IMR-90 (cell line): Measurements from ENCODE around the gene CDH13. TPM values are rescaled to one million over a fixed set of nuclear protein-coding genes. Genes with fewer than 3 reads are reported as not detected.
A peak's percentile ranks its signal among the peaks of the same experiment; 100 is the strongest.

Experiments
- ATAC-seq: fragments of 200-7000 bp; cut with Tn5 transposase; 2 replicates; pipeline ENCODE4 v1.9.1; 2020; ENCODE audit warnings: low read depth, mild to moderate bottlenecking, moderate library complexity
- BruUV-seq: library from RNA; stranded (reverse); fragments of 400-500 nt; replicated peaks from 2 replicates; lab custom pipeline; 2021; lab: Mats Ljungman, UMichigan
- CTCF ChIA-PET: fragments of 300-600 bp; formaldehyde crosslinking; extraction: SDS; loops from one replicate; lab custom pipeline; 2021; ENCODE audit warnings: antibody characterized with exemption; lab: Yijun Ruan, JAX
- POLR2A ChIA-PET: fragments of 300-600 bp; sonication (Branson Sonifier 250); formaldehyde crosslinking; loops from one replicate; lab custom pipeline; 2022; ENCODE audit warnings: antibody characterized with exemption; ENCODE audit not compliant: unreplicated experiment; lab: Charles Lee
- DNase-seq: peaks from one replicate; pipeline ENCODE4 v3.0.0; 2013
- H2AFZ ChIP-seq: replicated peaks from 2 replicates; pipeline ENCODE3; 2013; ENCODE audit warnings: low read length, mild to moderate bottlenecking; ENCODE audit not compliant: poor library complexity
- H2AK5ac ChIP-seq: 2 replicates; pipeline ENCODE4 v1.6.1; 2013; ENCODE audit warnings: low read depth, low read length, inconsistent platforms
- H2AK9ac ChIP-seq: replicated peaks from 2 replicates; pipeline ENCODE3; 2013; ENCODE audit warnings: mild to moderate bottlenecking, low read depth, low read length, moderate library complexity; ENCODE audit not compliant: poor library complexity
- H2BK120ac ChIP-seq: 2 replicates; pipeline ENCODE4 v1.6.1; 2013; ENCODE audit warnings: low read depth, low read length, inconsistent platforms
- H2BK15ac ChIP-seq: 3 replicates; pipeline ENCODE4 v1.6.1; 2013; ENCODE audit warnings: low read depth, low read length, inconsistent platforms
- H2BK20ac ChIP-seq: 2 replicates; pipeline ENCODE4 v1.6.1; 2013; ENCODE audit warnings: low read depth, mild to moderate bottlenecking, inconsistent platforms, low read length, moderate library complexity
- H2BK5ac ChIP-seq: 2 replicates; pipeline ENCODE4 v1.6.1; 2013; ENCODE audit warnings: mild to moderate bottlenecking, low read depth, low read length, inconsistent platforms; ENCODE audit not compliant: poor library complexity, severe bottlenecking
- H3K14ac ChIP-seq: replicated peaks from 2 replicates; pipeline ENCODE4 v1.6.1; 2013; ENCODE audit warnings: low read depth, low read length, inconsistent platforms
- H3K18ac ChIP-seq: 2 replicates; pipeline ENCODE4 v1.6.1; 2013; ENCODE audit warnings: low read depth, low read length, control low read depth
- H3K23ac ChIP-seq: 2 replicates; pipeline ENCODE4 v1.6.1; 2013; ENCODE audit warnings: low read depth, low read length, inconsistent platforms
- H3K27ac ChIP-seq: 2 replicates; pipeline ENCODE4 v1.5.1; 2013; ENCODE audit warnings: mild to moderate bottlenecking, control low read depth, low read length; ENCODE audit not compliant: insufficient read depth
- H3K27me3 ChIP-seq: 2 replicates; pipeline ENCODE4 v1.6.1; 2013; ENCODE audit warnings: low read length; ENCODE audit not compliant: control insufficient read depth, insufficient read depth
- H3K36me3 ChIP-seq: 2 replicates; pipeline ENCODE4 v1.6.1; 2013; ENCODE audit warnings: low read length, mixed read lengths; ENCODE audit not compliant: control insufficient read depth, insufficient read depth
- H3K4ac ChIP-seq: 2 replicates; pipeline ENCODE4 v1.6.1; 2013; ENCODE audit warnings: low read depth, low read length, inconsistent platforms
- H3K4me1 ChIP-seq: 2 replicates; pipeline ENCODE4 v1.6.1; 2013; ENCODE audit warnings: low read length, mixed read lengths; ENCODE audit not compliant: control insufficient read depth, insufficient read depth
- H3K4me2 ChIP-seq: 2 replicates; pipeline ENCODE4 v1.6.1; 2013; ENCODE audit warnings: low read depth, mild to moderate bottlenecking, control low read depth, low read length, moderate library complexity
- H3K4me3 ChIP-seq: 2 replicates; pipeline ENCODE4 v1.5.1; 2013; ENCODE audit warnings: low read depth, mild to moderate bottlenecking, control low read depth, low read length, moderate library complexity; ENCODE audit not compliant: insufficient read depth
- H3K56ac ChIP-seq: 2 replicates; pipeline ENCODE4 v1.6.1; 2013; ENCODE audit warnings: low read length, inconsistent platforms; ENCODE audit not compliant: insufficient read depth; ENCODE audit errors: extremely low read depth
- H3K79me1 ChIP-seq, 2 experiments: 2 replicates each; pipeline ENCODE4 v1.6.1; 2013; ENCODE audit warnings: low read length in 2 of 2, inconsistent platforms in 1 of 2, low read depth in 1 of 2
- H3K9ac ChIP-seq: 2 replicates; pipeline ENCODE4 v1.6.1; 2013; ENCODE audit warnings: low read depth, low read length, control low read depth
- H3K9me1 ChIP-seq: 2 replicates; pipeline ENCODE4 v1.6.1; 2013; ENCODE audit warnings: low read length, inconsistent platforms; ENCODE audit not compliant: insufficient read depth
- H3K9me3 ChIP-seq: 2 replicates; pipeline ENCODE4 v1.6.1; 2013; ENCODE audit warnings: low read length; ENCODE audit not compliant: control insufficient read depth, insufficient read depth
- H4K20me1 ChIP-seq: 2 replicates; pipeline ENCODE4 v1.6.1; 2013; ENCODE audit warnings: low read length, inconsistent platforms; ENCODE audit not compliant: insufficient read depth
- H4K5ac ChIP-seq: 2 replicates; pipeline ENCODE4 v1.6.1; 2013; ENCODE audit warnings: mild to moderate bottlenecking, low read depth, low read length, control low read depth
- H4K8ac ChIP-seq, 2 experiments: 2 replicates each; pipeline ENCODE4 v1.6.1; 2013; ENCODE audit warnings: low read depth in 2 of 2, low read length in 2 of 2, control low read depth in 1 of 2, inconsistent platforms in 1 of 2
- H4K91ac ChIP-seq: 2 replicates; pipeline ENCODE4 v1.6.1; 2013; ENCODE audit warnings: low read depth, low read length, inconsistent platforms; ENCODE audit not compliant: insufficient read depth
- BHLHE40 ChIP-seq: fragments of 150-350 bp; IDR thresholded peaks from 2 replicates; pipeline ENCODE4 v1.6.1; 2016; ENCODE audit warnings: mild to moderate bottlenecking, low read depth, low read length
- WGBS, 2 experiments: methylation state at CpG; one replicate each; pipeline versions ENCODE4 v1.1.5 to v1.1.7; 2013; ENCODE audit warnings: missing lambda C conversion rate in 2 of 2; ENCODE audit not compliant: insufficient read length in 1 of 2; ENCODE audit errors: extremely low coverage in 2 of 2; 5-methylcytosine and 5-hydroxymethylcytosine counted together
- dilution Hi-C: fragments of 300-500 bp; cut with HindIII; formaldehyde crosslinking; loops from one replicate; pipeline ENCODE4 v1.14.3; 2018; ENCODE audit warnings: low sequenced_read_pairs; ENCODE audit not compliant: unreplicated experiment
- in situ Hi-C: fragments of 300-500 bp; cut with MboI; formaldehyde crosslinking; loops from 3 replicates; pipeline ENCODE4 v1.14.3; 2019; ENCODE audit warnings: low sequenced_read_pairs, inconsistent platforms, mixed read lengths
- intact Hi-C: fragments of 100-400 bp; cut with micrococcal nuclease; formaldehyde crosslinking; loops from 2 replicates; pipeline ENCODE4 v1.10.0; 2022
- polyA plus RNA-seq, 3 experiments: library from polyadenylated mRNA; depleted of rRNA; stranded (reverse); fragments of >200 nt; gene quantifications; 2 replicates each; pipeline ENCODE4 v1.2.3, GENCODE V29; 2012; ENCODE audit warnings: low replicate concordance in 1 of 3
- total RNA-seq: library from RNA; depleted of rRNA; stranded (reverse); fragments of >200 nt; gene quantifications from 2 replicates; pipeline ENCODE4 v1.2.3, GENCODE V29; 2012
- TF ChIP-seq, protein P1 (sequence below): conservative IDR thresholded peaks from 2 replicates; pipeline ENCODE4 v1.5.1; 2012; ENCODE audit warnings: mild to moderate bottlenecking, low read depth, low read length, improper control_type of control experiment

CDH13 gene
- total and polyA plus RNA-seq, 2 of the 4 experiments (the other 2 are of a cell fraction): 61.6 to 74.7 TPM

DNA sequence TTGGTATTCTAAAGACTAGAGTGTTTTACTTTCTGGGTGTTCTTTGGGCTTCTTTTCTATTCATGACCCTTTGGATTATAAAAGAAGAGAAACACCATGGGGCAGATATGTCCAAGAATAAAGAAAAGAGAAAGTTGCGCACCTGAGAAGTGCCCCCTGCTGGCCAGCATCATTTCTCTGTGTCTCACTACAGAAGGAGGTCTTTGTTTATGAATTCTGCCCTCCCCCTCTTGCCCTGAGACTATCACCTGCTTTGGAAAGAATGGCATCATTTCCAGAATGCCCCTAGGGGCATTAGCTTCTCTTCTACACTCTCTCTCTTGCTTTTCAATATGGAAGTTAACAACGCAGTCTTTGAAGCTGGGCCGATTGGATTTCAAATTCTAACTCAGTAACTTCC lies 45.0 kb downstream of the CDH13 start:
- H3K4me1 ChIP-seq: peaks cover 2% of the 10 kb centered on the region
- CTCF ChIA-PET: interaction anchor here (0.7 kb wide), 1 partner anchor 333 kb away, joined by 3 read pairs; no protein-coding TSS in a partner anchor
- H4K20me1 ChIP-seq: no peaks in the 10 kb centered on the region
- H2AK9ac ChIP-seq: no peak overlapping the region
- H3K4me2 ChIP-seq: no peak overlapping the region
- H2BK20ac ChIP-seq: no peak overlapping the region
- no TSS peak for BruUV-seq
- H4K5ac ChIP-seq: no peak overlapping the region
- no peak overlapping the region for H2AFZ ChIP-seq
- H3K36me3 ChIP-seq: no peaks in the 10 kb centered on the region
- no peak overlapping the region for H3K4ac ChIP-seq
- no peaks in the 10 kb centered on the region for H3K27me3 ChIP-seq
- in situ Hi-C loops (no loop called here), dilution Hi-C loops (no loop called here), intact Hi-C loops (no loop called here)
- H3K4me3 ChIP-seq: no peak overlapping the region
- H2AK5ac ChIP-seq: no peak overlapping the region
- H2BK15ac ChIP-seq: no peak overlapping the region
- no peak for DNase-seq
- H3K9ac ChIP-seq: no peak overlapping the region
- H2BK120ac ChIP-seq: no peak overlapping the region
- no peak overlapping the region for H2BK5ac ChIP-seq
- no CpG with 5 or more reads among the region's 3 CpGs for WGBS, 2 experiments
- no peak overlapping the region for H3K27ac ChIP-seq
- H4K8ac ChIP-seq: no peak overlapping the region
- H3K18ac ChIP-seq: no peak overlapping the region
- POLR2A ChIA-PET: no interaction called here
- H3K56ac ChIP-seq: no peak overlapping the region
- H3K9me3 ChIP-seq: no peaks in the 10 kb centered on the region
- H3K23ac ChIP-seq: no peak overlapping the region
- H3K14ac ChIP-seq: no peak overlapping the region
- no peak overlapping the region for H4K91ac ChIP-seq
- no peak for ATAC-seq
- no peak for TF ChIP-seq BHLHE40
- TF ChIP-seq, protein P1, sequence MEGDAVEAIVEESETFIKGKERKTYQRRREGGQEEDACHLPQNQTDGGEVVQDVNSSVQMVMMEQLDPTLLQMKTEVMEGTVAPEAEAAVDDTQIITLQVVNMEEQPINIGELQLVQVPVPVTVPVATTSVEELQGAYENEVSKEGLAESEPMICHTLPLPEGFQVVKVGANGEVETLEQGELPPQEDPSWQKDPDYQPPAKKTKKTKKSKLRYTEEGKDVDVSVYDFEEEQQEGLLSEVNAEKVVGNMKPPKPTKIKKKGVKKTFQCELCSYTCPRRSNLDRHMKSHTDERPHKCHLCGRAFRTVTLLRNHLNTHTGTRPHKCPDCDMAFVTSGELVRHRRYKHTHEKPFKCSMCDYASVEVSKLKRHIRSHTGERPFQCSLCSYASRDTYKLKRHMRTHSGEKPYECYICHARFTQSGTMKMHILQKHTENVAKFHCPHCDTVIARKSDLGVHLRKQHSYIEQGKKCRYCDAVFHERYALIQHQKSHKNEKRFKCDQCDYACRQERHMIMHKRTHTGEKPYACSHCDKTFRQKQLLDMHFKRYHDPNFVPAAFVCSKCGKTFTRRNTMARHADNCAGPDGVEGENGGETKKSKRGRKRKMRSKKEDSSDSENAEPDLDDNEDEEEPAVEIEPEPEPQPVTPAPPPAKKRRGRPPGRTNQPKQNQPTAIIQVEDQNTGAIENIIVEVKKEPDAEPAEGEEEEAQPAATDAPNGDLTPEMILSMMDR: peak; percentile 24; the same call in 1 of the 2 replicates
- peaks cover 4 to 67% of the 10 kb centered on the region in 2 experiments; a peak in 3 of 4 replicates for H3K79me1 ChIP-seq
- peaks cover 6% of the 10 kb centered on the region; the same call in 1 of the 2 replicates for H3K9me1 ChIP-seq
